GM19193 (cell line): ENCODE data around the gene ANKS6.

ENCODE experiments used
- POLR2A ChIP-seq: IDR thresholded peaks from 4 replicates; pipeline ENCODE4 v1.6.1; 2011; ENCODE audit not compliant: insufficient read depth, insufficient read length; ENCODE audit errors: extremely low read depth

The ANKS6 gene

GRCh38 chr9:98789483-98790133 lies 6.7 kb downstream of the ANKS6 start:
- no peak for TF ChIP-seq POLR2A

- no peak for TF ChIP-seq POLR2A
Measured at GRCh38 chr9:98787766-98788335, 8.5 kb downstream of the ANKS6 start.

GRCh38 chr9:98786750-98787510 lies 9.4 kb downstream of the ANKS6 start:
- no peak for TF ChIP-seq POLR2A

- no peak for TF ChIP-seq POLR2A
Measured at GRCh38 chr9:98784831-98785806, 11.2 kb downstream of the ANKS6 start.

GRCh38 chr9:98783518-98784226 lies 12.7 kb downstream of the ANKS6 start:
- no peak for TF ChIP-seq POLR2A

- TF ChIP-seq POLR2A, result no peak
Measured at GRCh38 chr9:98781588-98782383, 14.6 kb downstream of the ANKS6 start.

GRCh38 chr9:98780059-98780749 lies 16.2 kb downstream of the ANKS6 start:
- no peak for TF ChIP-seq POLR2A

GRCh38 chr9:98778711-98779530 lies 17.4 kb downstream of the ANKS6 start:
- TF ChIP-seq POLR2A, result no peak

GRCh38 chr9:98778251-98778650 lies 18.1 kb downstream of the ANKS6 start:
- TF ChIP-seq POLR2A, result no peak

- TF ChIP-seq POLR2A, result no peak
Measured at GRCh38 chr9:98777618-98778017, 18.7 kb downstream of the ANKS6 start.

- TF ChIP-seq POLR2A, result no peak
Measured at GRCh38 chr9:98775831-98776441, 20.4 kb downstream of the ANKS6 start.

GRCh38 chr9:98774746-98775145 lies 21.6 kb downstream of the ANKS6 start:
- no peak for TF ChIP-seq POLR2A

GRCh38 chr9:98773721-98774120 lies 22.6 kb downstream of the ANKS6 start:
- no peak for TF ChIP-seq POLR2A
